ENCODE measurements around the gene DENND1A.

DNA sequence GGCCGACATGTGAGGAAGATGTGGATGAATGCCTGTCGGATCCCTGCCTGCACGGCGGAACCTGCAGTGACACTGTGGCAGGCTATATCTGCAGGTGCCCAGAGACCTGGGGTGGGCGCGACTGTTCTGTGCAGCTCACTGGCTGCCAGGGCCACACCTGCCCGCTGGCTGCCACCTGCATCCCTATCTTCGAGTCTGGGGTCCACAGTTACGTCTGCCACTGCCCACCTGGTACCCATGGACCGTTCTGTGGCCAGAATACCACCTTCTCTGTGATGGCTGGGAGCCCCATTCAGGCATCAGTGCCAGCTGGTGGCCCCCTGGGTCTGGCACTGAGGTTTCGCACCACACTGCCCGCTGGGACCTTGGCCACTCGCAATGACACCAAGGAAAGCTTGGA is 559.8 kb downstream of the DENND1A start:
- TF ChIP-seq, protein P1, sequence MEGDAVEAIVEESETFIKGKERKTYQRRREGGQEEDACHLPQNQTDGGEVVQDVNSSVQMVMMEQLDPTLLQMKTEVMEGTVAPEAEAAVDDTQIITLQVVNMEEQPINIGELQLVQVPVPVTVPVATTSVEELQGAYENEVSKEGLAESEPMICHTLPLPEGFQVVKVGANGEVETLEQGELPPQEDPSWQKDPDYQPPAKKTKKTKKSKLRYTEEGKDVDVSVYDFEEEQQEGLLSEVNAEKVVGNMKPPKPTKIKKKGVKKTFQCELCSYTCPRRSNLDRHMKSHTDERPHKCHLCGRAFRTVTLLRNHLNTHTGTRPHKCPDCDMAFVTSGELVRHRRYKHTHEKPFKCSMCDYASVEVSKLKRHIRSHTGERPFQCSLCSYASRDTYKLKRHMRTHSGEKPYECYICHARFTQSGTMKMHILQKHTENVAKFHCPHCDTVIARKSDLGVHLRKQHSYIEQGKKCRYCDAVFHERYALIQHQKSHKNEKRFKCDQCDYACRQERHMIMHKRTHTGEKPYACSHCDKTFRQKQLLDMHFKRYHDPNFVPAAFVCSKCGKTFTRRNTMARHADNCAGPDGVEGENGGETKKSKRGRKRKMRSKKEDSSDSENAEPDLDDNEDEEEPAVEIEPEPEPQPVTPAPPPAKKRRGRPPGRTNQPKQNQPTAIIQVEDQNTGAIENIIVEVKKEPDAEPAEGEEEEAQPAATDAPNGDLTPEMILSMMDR (IDR thresholded peaks at IDR 0.05; ENCODE audit: insufficient read depth, low read depth, low read length) = no peak
- no peak for TF ChIP-seq EZH2 (IDR thresholded peaks at IDR 0.05; ENCODE audit: insufficient read depth, low read length)

Data from astrocyte (in vitro differentiated cells and primary cell).